ENCODE data around the gene PDE4D. TPM values are rescaled to one million over a fixed set of nuclear protein-coding genes. Genes with fewer than 3 reads are reported as not detected.

PDE4D gene
- total and polyA plus RNA-seq, 2 of the 4 experiments (the other 2 are of a cell fraction) = 1.4 to 7.9 TPM

- Histone ChIP-seq H4K20me1 (ENCODE audit: insufficient read depth, low read length) (no peaks in the 10 kb centered on the region), H3K56ac (ENCODE audit: extremely low read depth, insufficient read depth, low read length) (no peak overlapping the region), H3K23ac (ENCODE audit: low read depth, low read length) (no peak overlapping the region), H4K5ac (ENCODE audit: low read depth, low read length) (no peak overlapping the region), H3K18ac (ENCODE audit: low read depth, low read length) (no peak overlapping the region), H3K27ac (ENCODE audit: insufficient read depth, low read length) (no peak overlapping the region), H2AFZ (replicated peaks; ENCODE audit: low read length, poor library complexity) (no peak overlapping the region), H3K27me3 (ENCODE audit: control insufficient read depth, insufficient read depth, low read length) (peaks cover 5% of the 10 kb centered on the region), H4K8ac (ENCODE audit: low read depth in 2 of 2, low read length in 2 of 2) (no peak overlapping the region), H3K4me1 (ENCODE audit: control insufficient read depth, insufficient read depth, low read length) (no peaks in the 10 kb centered on the region), H2AK5ac (ENCODE audit: low read depth, low read length) (no peak overlapping the region), H3K4me3 (ENCODE audit: insufficient read depth, low read depth, low read length) (no peak overlapping the region), H3K9ac (ENCODE audit: low read depth, low read length) (no peak overlapping the region), H3K36me3 (ENCODE audit: control insufficient read depth, insufficient read depth, low read length) (peaks cover under 1% of the 10 kb centered on the region; the same call in 1 of the 2 replicates), H2AK9ac (replicated peaks; ENCODE audit: low read depth, low read length, poor library complexity) (no peak overlapping the region), H2BK20ac (ENCODE audit: low read depth, low read length) (no peak overlapping the region), H3K14ac (replicated peaks; ENCODE audit: low read depth, low read length) (no peak overlapping the region), H4K91ac (ENCODE audit: insufficient read depth, low read depth, low read length) (no peak overlapping the region), H2BK15ac (ENCODE audit: low read depth, low read length) (no peak overlapping the region), H3K9me3 (ENCODE audit: control insufficient read depth, insufficient read depth, low read length) (no peaks in the 10 kb centered on the region), H2BK5ac (ENCODE audit: low read depth, low read length, poor library complexity, severe bottlenecking) (no peak overlapping the region), H3K4me2 (ENCODE audit: low read depth, low read length) (no peak overlapping the region), H3K4ac (ENCODE audit: low read depth, low read length) (no peak overlapping the region), H3K9me1 (ENCODE audit: insufficient read depth, low read length) (no peaks in the 10 kb centered on the region), H3K79me1 (ENCODE audit: low read depth in 1 of 2, low read length in 2 of 2) (no peaks in the 10 kb centered on the region), H2BK120ac (ENCODE audit: low read depth, low read length) (no peak overlapping the region)
- dilution Hi-C loops (cut with HindIII; ENCODE audit: low sequenced_read_pairs, unreplicated experiment) = no loop called here
- ATAC-seq (ENCODE audit: low read depth) = no peak
- DNase-seq = no peak
- TF ChIP-seq RCOR1 (IDR thresholded peaks at IDR 0.05; ENCODE audit: insufficient replicate concordance, low read length) (no peak), MAFK (IDR thresholded peaks at IDR 0.05; ENCODE audit: low read depth, low read length) (peak; percentile 93)
- WGBS, 2 experiments (ENCODE audit: extremely low coverage in 2 of 2, insufficient read length in 1 of 2) = 88% methylated on average over 5 of the region's 9 CpGs; no CpG with 5 or more reads in 1 of the 2 experiments
- BruUV-seq (replicated peaks) = no TSS peak
- intact Hi-C loops (cut with micrococcal nuclease) = no loop called here
- ChIA-PET POLR2A (ENCODE audit: unreplicated experiment) (no interaction called here), CTCF (interaction anchor here (0.6 kb wide), 1 partner anchor 31 kb away, joined by 4 read pairs; no protein-coding TSS in a partner anchor)
- in situ Hi-C loops (cut with MboI; ENCODE audit: low sequenced_read_pairs) = no loop called here
Measured at GRCh38 chr5:58965677-58966414, 927.7 kb downstream of the PDE4D start.

Measured in IMR-90 (cell line).